ENCODE data around the gene MRC1.

MRC1 gene

DNA sequence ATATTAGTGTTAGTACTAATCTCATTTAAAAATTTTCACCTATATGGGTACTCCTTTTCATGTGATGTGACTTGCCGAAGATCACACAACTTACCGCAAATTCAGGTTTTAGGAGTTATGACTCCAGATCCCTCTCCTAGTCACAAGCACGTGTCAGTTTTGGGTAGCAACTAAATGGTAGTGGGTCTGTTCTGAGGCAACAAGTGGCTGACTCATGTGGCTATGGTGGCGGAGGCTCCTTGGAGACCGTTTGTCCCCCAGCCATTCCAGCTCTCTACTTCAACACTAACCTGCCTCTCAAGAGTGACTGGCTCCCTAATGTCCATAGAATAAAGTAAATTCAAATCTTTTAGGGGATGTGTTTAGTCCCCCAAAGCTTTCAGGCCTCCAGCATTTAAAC is 39.5 kb downstream of the MRC1 start:
- no peak for DNase-seq

DNA sequence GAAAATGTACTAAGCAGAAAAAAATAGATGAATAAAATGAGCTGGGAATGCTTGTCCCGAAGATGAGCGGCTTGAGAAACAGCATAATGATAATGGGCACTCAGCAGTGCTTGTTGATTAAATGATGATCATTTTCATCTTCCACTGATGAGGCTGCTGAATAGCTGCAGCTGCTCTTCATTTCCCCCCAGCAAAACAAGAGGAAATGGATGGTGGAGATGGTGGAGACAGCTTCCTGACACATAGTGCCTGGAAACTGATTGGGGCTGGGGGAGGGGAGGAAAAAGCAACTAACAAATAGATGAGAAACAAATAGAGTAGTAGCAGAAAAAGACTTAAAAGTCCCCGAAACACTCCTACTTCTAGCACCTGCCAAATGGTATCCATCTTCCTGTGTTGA is 41.4 kb downstream of the MRC1 start:
- DNase-seq = no peak

DNA sequence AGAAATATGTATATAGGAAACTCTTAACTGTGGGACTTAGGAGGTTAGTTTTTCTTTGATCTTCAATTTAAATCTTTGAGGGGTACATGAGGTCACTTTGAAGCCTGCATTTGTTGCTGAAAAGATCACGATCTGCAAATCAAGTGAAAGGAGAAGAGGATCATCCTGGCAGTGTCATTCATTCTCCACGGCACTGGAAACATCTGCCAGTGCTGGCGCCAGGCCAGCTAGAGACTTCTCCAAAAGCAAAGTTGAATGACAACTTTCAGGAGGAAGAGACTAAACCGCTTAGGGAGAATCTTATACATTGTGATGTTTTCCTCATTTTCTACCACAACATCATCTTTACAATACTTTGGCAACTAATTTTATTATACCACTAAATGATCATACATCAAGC is 42.5 kb downstream of the MRC1 start:
- no peak for DNase-seq

DNA sequence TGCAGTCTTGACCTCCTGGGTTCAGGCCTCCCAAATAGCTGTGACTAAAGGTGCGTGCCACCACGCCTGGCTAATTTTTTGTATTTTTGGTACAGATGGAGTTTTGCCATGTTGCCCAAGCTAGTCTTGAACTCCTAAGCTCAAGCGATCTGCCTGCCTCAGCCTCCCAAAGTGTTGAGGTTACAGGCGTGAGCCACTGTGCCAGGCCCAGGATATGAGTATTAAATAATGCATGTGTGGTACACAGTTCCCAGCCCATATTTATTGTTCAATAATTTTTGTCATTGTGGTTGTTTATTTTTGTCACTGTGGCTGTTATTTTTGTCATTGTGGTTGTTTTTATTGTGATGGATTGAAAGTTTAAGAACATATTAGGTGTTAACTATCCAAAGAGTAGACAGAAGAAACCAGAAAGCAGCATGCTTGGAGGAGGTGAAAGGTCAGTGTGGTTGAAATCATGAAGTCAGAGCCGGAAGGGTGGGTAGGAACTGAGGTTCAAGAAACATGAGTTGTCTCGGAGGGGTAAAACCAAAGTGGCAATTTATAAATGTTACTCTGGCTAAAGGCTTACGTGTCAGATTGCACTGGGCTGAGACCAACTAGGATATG is 45.0 kb downstream of the MRC1 start:
- no peak for DNase-seq

DNA sequence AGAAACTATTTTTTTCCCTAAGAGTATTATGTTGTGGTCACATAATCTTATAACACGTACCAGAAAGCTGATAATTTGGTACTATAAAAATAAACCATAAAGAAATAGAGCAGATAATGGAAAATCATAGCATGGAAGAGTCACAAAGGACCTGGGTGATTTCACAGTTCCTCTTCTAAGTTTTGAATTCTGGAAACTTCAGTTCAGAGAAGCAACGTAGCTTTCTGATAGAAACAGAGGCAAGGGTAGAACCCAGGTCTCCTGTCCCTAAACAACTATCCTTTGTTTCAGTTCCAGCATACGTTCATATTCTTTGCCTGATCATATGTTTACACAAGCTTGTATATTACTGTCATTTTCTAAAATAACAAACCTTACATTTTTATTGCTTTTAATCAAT is 47.9 kb downstream of the MRC1 start:
- DNase-seq = no peak

DNA sequence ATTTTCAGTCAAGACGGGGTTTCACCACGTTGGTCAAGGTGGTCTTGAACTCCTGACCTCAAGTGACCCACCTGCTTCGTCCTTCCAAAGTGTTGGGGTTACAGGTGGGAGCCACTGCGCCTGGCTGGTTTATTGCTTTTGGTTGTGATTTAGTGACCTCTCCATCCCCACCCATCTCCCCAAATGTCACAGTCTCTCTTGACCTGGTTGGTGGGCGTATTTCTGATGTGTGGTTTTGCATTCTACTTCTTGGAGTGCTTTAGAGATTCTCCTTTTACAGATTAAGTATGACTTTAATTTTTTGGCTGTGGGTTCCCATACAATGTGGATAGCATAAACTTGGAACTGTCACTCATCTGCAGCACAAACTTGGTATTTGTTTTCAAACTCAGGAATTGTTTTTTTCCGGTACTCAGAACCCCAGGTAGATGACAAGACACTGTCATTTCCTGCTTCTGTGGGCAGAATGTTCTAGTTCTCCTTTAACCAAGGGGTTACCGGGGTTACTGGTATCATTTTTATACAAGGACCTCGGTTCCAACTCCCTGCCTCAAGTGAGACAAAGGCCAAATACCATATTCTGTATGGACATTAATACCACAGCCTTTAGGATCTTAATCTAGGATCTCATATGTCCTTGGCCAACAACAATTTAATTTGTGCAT is 50.5 kb downstream of the MRC1 start:
- no peak for DNase-seq

DNA sequence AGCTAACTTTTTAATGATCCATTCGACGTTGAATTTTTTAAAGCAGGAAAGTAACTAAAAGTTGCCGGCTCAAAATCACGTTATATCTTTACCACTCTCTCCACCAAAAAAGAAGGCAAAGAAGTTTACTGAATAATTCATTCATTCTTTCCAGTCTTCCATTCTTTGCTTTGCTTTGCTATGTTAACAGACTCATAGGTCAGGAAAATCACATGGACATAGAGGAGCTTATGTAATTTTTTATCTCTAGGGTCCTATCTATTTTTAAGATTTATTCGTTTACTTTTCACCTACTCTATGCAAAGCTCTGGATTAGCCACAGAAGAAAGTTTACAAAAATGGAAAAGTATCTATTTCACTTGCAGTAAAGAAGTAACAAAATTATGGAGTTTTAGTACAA is 52.6 kb downstream of the MRC1 start:
- no peak for DNase-seq

DNA sequence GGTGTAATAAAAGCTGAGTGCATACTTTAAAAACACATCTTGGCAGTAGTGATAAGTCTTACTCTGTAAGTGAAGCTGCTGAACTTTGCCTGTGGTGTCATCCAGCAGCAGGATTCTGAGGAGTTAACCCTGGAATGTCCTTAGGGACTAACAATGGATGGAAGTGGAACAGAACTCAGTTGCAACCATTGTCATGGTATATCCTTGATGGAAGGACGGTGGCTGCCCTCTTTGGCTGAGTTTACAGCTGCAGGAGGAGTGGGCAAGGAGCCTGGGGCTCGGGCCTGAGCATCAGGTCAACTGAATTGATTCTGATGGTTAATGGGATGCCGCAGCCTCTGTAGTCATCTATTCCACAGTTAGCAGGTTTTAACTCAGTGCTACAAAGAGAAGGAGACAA is 56.2 kb downstream of the MRC1 start:
- DNase-seq = no peak

DNA sequence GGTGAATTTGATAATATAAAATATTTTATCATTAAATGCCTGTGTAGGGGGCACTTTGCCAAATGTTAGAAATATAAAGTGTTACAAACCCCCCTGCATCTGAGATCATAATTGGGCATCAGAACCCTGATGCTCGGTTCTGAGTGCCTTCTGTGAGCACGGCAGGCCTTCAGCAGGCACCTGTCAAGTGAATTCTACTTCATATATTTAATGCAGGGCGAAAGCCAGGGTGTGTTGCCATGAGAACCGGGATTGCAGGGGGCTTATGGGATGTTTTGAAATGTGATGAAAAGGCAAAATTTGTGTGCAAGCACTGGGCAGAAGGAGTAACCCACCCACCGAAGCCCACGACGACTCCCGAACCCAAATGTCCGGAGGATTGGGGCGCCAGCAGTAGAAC is 57.2 kb downstream of the MRC1 start:
- DNase-seq = no peak

DNA sequence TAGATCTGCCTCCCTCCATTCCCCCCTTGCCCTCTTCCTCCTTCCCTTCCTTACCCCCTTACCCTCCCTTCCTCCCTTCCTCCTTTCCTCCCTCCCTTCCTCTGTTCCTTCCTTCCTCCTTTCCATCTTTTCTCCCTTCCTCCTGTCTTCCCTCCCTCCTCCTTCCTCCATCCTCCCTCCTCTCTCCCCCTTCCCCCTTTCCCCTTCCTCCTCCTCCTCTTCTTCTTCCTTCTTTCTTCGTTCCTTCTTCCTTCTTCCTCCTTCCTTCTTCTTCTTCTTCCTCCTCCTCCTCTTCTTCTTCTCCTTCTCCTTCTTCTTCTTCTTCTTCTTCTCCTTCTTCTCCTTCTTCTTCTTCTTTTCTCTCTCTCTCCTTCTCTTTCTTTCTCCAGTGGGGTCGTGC is 57.9 kb downstream of the MRC1 start:
- no peak for DNase-seq

DNA sequence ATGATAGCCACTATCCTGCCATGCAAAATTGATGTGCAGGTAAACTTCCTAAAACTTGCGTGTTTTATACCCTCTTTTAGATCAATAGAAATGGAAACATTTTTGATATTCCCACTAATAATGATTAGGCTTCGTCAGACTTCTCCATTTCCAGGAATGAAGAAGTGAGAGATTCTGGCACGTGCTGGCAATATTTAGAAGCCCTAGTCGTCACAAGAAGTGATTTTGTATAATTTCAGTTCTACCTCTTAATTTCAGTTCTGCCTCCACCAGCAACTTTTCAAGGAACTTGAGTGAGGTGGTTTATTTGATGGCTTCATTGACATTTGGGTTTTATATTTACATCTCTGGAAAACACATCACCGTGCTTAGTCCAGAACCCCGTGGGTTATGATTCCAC is 61.9 kb downstream of the MRC1 start:
- no peak for DNase-seq

DNA sequence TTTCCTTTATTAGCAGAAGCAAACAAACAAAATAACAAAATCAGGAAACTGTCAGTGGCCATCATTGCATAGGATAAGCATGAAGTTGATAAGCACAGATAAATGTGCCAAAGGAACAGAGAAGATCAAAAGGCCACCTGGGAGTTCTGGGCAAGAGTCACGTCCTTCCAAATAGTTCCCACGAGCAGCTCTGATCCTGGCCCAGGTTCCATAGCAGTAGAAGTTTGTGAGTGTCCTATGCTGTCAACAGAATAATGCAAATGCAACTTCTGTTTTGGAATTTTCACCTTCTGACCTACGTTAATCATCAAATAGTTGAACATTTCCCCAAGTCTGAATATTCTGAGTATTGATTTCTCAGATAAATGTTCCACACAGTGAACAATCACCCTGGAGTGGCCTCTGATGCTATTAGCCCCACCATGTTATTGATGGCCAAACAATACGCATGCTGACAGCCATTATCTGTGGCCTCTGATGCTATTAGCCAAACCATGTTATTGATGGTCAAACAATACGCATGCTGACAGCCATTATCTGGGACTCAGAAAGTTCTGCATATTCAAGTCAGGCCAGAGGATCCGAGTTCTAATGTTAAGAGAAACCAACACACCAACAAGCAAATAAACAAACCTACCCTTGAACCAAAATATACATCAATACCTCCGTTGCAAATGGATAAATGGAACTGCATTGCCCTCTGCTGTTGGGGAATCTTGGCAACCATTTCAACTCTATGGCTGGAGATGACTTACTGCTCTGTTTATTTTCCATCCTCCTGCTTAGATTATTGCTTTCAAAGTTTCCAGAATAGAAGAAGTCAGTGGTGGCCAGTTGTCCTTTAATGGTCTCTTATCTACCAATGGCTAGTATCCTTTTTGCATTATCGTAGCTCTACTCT is 63.3 kb downstream of the MRC1 start:
- DNase-seq = no peak

DNA sequence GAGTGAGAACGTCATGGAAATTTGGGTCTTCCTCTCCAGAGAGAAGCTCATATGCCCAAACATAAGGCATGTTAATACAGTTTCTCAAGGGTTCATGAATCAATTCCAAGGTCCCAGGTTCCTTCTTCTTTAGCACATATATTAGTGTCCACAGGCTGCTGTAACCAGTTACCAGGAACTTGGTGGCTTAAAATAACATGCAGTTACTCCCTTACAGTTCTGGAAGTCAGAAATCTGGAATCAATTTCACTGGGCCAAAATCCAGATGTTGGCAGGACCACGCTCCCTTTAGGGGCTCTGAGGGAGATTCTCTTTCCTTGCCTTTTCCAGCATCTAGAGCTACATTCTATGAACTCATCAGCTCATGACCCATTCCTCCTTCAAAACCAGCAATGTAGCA is 64.8 kb downstream of the MRC1 start:
- no peak for DNase-seq

DNA sequence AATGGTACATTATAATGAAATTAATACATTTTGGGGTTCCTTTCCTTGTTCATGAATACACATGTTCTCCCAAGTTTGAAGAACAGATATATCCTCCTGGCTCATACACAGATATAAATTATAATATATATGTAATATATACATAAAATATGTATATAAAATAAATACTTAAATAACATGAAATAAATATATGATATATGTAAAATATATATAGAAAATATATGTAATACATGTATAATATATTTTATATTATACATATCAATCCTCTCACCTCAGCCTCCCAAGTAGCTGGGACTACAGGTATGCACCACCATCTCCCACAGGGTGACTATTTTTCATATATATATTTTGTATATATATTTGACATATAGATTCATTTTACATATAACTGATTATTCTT is 68.0 kb downstream of the MRC1 start:
- DNase-seq = no peak

DNA sequence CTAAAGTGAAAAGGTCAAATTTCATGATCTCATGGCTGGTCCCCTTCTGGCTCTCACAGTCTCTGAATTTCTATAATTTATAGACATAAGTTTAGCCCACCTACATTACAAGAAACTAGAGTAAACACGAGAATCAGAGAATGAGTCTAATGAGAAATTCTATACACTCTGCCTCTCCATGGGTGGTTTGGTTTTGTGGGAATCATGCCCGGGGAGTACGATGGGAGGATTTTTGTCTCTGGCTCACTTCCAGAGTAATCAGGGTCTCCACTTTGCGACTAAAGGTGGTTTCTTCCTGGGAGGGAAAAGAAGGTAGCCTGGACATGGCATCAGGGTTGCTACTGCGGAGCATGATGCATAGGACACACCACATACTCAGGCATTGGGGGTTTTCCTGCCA is 69.7 kb downstream of the MRC1 start:
- DNase-seq = no peak

DNA sequence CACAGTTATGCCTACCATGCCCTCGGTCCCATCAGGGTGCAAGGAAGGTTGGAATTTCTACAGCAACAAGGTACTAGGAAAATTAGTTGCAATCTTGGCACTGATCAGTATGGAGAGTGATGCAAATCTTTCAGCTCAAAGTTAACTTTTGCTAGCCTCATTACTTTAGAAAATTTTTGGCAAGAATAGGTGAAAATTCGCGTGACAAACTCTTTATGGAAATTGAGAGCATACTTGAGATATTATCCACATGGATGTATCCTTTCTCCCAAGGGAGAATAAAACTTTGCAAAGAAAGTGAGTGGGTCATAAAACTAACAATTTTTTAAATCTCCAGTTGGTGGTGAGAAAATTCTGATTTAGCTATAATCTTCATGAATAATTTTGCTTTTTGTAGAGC is 71.5 kb downstream of the MRC1 start:
- no peak for DNase-seq

DNA sequence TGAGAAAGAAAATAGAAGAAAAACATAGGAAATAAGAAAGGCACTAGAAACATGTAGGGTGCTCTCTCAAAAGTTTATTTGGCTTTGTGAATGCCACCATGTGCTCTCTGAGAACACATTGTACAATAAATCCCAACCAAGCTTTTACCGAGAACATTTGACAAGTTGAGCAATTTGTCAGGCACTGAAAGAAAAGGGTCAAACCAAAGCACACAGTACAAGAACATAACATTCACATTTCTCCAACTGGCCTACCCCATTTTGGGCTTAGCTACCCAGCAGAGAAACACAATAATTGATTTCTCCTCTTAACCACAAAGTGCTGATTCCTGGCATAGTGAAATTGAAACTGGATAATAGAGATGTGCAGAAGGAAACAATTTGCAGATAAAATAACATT is 73.4 kb downstream of the MRC1 start:
- DNase-seq = no peak

DNA sequence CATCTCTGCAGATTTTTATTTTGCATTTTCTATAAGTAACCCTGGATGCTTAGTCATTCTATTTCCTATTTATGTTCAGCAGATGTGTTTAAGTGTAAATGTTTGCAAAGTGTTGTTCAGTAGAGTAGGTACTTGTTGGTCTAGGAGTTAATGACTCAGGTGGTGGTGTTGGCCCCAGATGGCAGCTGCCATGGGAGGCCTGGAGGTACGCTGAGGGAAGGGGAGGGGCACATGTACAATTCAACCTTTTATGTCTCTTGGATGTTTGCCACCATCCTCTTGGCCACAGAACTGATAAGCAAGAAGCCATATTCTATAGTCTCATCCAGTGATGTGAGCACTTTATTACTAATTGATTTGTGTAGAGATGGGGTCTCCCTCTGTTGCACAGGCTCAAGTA is 74.5 kb downstream of the MRC1 start:
- no peak for DNase-seq

DNA sequence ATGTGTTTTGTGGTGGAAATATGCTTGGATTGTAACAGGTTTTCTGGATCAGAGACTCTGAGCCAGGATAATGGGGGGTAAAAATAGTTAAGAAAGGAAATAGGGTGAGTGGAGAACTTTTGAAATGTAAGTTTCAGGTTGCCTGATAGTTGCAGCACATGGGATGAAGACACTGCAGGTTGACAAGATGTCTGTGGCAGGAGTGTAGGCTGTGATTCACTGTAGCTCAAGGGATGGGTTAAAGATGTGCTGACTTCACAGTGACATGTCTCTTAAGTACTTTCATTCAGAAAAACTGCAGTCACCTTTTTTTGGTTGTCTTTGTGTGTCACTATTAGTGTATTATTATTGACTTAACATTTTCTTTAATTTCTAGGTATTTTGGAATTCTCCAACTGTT is 79.0 kb downstream of the MRC1 start:
- no peak for DNase-seq

DNA sequence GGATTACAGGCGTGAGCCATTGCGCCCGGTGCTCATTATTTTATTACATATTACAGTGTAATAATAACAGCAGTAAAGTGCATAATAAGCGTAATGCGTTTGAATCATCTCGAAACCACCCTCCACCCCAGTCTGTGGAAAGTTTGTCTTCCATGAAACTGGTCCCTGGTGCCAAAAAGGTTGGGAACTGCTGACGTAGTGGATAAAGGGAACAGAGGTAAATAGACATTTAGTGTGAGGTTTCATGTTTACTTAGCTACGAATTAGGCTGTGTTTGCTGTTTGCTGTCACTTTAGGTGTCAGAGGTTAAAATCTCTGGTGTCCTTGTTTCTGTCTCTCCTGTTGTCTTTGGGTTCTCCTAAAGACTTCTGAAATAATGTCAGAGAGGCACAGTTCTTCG is 82.3 kb downstream of the MRC1 start:
- no peak for DNase-seq

DNA sequence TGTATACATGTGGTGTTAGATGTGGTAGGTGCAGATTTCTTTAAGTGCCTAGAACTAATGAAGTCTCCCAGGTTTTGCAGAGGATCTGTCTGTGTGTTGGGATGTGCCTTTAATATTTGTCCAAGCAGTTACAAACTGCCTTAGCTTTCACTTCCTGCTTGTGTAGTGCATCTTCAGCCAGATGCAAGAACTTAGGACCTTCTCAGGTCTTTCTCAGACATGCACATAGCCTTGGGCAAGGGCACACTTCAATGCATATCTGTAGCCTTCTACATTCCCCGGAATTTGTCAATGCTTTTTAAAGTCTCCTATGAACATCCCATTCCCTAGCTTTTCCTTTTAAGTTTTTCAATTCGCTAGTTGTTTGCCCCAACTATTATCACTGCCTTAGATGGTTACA is 95.4 kb downstream of the MRC1 start:
- no peak for DNase-seq

DNA sequence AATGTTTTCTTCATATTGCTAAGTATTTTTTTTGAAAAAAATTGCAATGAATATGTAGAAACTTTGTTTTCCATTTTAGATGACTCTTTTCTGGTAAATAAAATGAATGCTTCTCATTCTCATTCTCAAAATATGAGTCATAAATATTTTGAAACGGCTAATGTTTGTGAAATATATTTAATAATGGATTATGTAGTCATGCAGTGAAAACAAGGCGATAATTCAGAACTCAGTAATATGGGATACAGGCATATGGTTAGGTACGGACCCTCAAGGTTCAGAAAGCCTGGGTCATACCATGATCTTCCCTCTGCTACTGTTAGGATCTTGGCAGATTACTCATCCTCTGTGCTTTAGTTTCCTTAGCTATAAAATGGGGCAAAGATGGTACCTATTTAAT is 96.3 kb downstream of the MRC1 start:
- no peak for DNase-seq

DNA sequence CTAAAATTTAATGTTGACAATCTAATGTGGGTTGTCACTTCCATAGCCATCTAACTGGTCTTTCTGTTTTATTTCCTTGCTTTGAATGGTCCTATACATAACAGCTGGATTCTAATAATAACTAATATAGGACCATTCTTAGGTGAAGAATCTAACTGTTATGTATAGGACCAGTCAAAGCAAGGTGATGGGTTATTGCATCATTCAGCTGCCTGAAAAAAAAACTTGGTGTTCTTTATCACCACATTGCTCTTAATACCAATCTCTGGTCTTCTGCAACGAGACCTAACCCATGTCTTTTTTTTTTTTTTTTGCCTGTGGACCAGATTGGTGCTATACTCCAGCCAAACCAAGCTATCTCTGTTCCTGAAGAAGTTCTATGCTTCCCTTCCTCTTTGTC is 96.9 kb downstream of the MRC1 start:
- DNase-seq = no peak

DNA sequence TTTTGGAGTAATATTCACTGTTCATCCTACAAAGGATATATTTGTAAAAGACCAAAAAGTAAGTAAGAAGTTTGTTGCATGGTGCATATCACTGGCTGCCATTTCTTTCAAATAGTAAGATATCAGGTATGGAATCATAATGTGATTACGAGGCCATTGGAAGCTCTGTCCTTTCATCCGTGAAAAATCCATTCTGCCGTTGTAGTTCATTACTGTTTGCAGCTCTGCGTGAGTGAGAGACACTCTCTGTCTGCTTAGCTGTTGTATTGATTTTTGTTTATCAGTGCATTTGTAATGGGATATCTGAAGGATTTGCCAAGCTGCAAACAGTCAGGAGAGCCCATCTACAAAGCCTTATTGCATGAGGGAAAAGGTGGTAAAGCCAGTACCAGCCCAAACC is 98.5 kb downstream of the MRC1 start:
- no peak for DNase-seq
